CD8-positive, alpha-beta memory T cell (primary cell): ENCODE data around the gene MAML2. TPM values are rescaled to one million over a fixed set of nuclear protein-coding genes. Genes with fewer than 3 reads are reported as not detected.

ENCODE experiments used
- CTCF ChIA-PET: fragments of 350-600 bp; sonication (Branson Sonifier 250); formaldehyde crosslinking; loops from one replicate; lab custom pipeline; 2021; ENCODE audit warnings: antibody characterized with exemption; lab: Charles Lee
- POLR2A ChIA-PET: fragments of 350-600 bp; sonication (Branson Sonifier 250); formaldehyde crosslinking; loops from one replicate; lab custom pipeline; 2021; ENCODE audit warnings: antibody characterized with exemption; lab: Charles Lee
- DNase-seq, 5 donors: peaks; one replicate each; pipeline versions ENCODE4 v3.0.0 to v3.0.0-alpha.2; 2020 to 2022; ENCODE audit warnings: mixed read lengths in 1 of 5
- H3K27ac ChIP-seq: one replicate; pipeline ENCODE4 v1.7.0; 2013; ENCODE audit warnings: low read depth, mild to moderate bottlenecking, low read length, moderate library complexity
- H3K27me3 ChIP-seq: 2 replicates; pipeline ENCODE4 v1.7.0; 2013; ENCODE audit warnings: low read length, mild to moderate bottlenecking; ENCODE audit not compliant: insufficient read depth, poor library complexity, severe bottlenecking
- H3K36me3 ChIP-seq: 2 replicates; pipeline ENCODE4 v1.7.0; 2013; ENCODE audit warnings: mild to moderate bottlenecking, low read length, moderate library complexity; ENCODE audit not compliant: insufficient read depth
- H3K4me1 ChIP-seq: 2 replicates; pipeline ENCODE4 v1.7.0; 2013; ENCODE audit warnings: mild to moderate bottlenecking, low read length, moderate library complexity; ENCODE audit not compliant: insufficient read depth
- H3K4me3 ChIP-seq: 2 replicates; pipeline ENCODE4 v1.7.0; 2013; ENCODE audit warnings: mild to moderate bottlenecking, low read length
- H3K9me3 ChIP-seq: 2 replicates; pipeline ENCODE4 v1.7.0; 2013; ENCODE audit warnings: mild to moderate bottlenecking, low read length
- H3K27ac Mint-ChIP-seq, 8 donors: one replicate each; pipeline ENCODE4 v1.8.0; 2020 to 2021; ENCODE audit warnings: mixed read lengths in 8 of 8, mild to moderate bottlenecking in 6 of 8, inconsistent platforms in 3 of 8, moderate library complexity in 3 of 8
- H3K27me3 Mint-ChIP-seq, 2 donors: one replicate each; pipeline ENCODE4 v1.8.0; 2020 to 2021; ENCODE audit warnings: mixed read lengths in 2 of 2, mild to moderate bottlenecking in 1 of 2, moderate library complexity in 1 of 2
- H3K36me3 Mint-ChIP-seq, 3 donors: one replicate each; pipeline ENCODE4 v1.8.0; 2020 to 2021; ENCODE audit warnings: mixed read lengths in 3 of 3, inconsistent platforms in 1 of 3, mild to moderate bottlenecking in 1 of 3
- H3K4me1 Mint-ChIP-seq, 3 donors: one replicate each; pipeline ENCODE4 v1.8.0; 2020 to 2021; ENCODE audit warnings: mixed read lengths in 3 of 3, inconsistent platforms in 1 of 3, mild to moderate bottlenecking in 1 of 3
- H3K4me3 Mint-ChIP-seq, 7 donors: one replicate each; pipeline ENCODE4 v1.8.0; 2020 to 2021; ENCODE audit warnings: mixed read lengths in 7 of 7, mild to moderate bottlenecking in 6 of 7, moderate library complexity in 4 of 7, inconsistent platforms in 2 of 7
- H3K9me3 Mint-ChIP-seq, 5 donors: one replicate each; pipeline ENCODE4 v1.8.0; 2020 to 2022; ENCODE audit warnings: mixed read lengths in 5 of 5, mild to moderate bottlenecking in 3 of 5, moderate library complexity in 2 of 5, inconsistent platforms in 1 of 5
- polyA plus RNA-seq: library from polyadenylated mRNA; unstranded; fragments of 300-500 nt; fragmentation: Illumina TruSeq; gene quantifications from one replicate; pipeline ENCODE4 v1.2.3, GENCODE V29; 2021
- total RNA-seq, 2 experiments: library from RNA; stranded (reverse); gene quantifications; one replicate each; pipeline ENCODE4 v1.2.3, GENCODE V29; 2021

MAML2 gene
- total and polyA plus RNA-seq, 3 experiments from 2014 or later, result 11.1 to 15.9 (median 15.6) TPM

DNA sequence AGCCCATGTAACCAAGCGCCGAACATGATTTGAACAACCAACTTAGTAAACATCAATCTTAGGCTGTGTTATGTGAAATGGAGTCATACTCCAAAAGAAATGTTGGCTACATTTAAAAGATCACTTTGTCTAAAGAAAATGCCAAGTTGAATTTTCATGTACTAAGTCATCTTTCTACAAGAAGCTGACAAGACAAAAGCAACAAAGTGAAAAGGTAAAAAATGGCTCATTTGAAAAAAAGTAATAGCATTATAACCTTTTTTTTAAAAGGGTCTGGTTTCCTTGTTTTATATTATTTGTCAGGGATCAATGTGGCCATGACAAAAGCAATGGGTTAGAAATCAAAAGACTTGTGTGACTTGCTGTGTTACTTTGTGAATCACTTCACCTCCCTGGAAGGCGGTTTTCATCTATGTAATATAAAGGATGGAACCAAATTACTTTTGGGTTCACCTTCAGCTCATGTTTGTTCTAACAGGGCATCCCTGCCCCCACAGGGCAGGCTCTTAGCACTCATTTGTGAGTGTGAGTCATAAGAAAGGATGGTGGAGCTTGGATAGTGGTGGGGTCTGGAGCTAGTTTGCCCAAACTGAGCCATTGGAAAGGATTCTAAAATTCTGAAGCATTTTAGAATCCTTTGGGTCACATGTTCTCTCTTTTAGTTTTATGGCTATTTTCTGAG lies 287.1 kb downstream of the MAML2 start:
- ChIA-PET POLR2A (interaction anchor here (0.5 to 1.9 kb wide), 3 partner anchors 225 to 287 kb away, joined by 3 to 10 read pairs (median 6); partner anchors contain the start of gene MAML2), CTCF (interaction anchor here (0.8 to 4.6 kb wide), 21 partner anchors 10 to 370 kb away, joined by 3 to 85 read pairs (median 4); partner anchors contain the start of genes CCDC82, JRKL and MAML2)
- no peak overlapping the region for H3K4me3 ChIP-seq
- Mint-ChIP-seq H3K27ac (peak overlapping the region in 3 of 8 donors; percentile 10 to 19 (median 12)), H3K4me3 (no peak overlapping the region), H3K36me3 (peaks cover 0 to 24% (median 10%) of the 10 kb centered on the region in 3 donors), H3K27me3 (no peaks in the 10 kb centered on the region), H3K4me1 (peaks cover 11 to 37% (median 32%) of the 10 kb centered on the region in 3 donors), H3K9me3 (no peaks in the 10 kb centered on the region)
- no peaks in the 10 kb centered on the region for H3K36me3 ChIP-seq
- no peak overlapping the region for H3K27ac ChIP-seq
- no peaks in the 10 kb centered on the region for H3K9me3 ChIP-seq
- DNase-seq, result no peak
- peaks cover 4% of the 10 kb centered on the region for H3K4me1 ChIP-seq
- H3K27me3 ChIP-seq, result no peaks in the 10 kb centered on the region

DNA sequence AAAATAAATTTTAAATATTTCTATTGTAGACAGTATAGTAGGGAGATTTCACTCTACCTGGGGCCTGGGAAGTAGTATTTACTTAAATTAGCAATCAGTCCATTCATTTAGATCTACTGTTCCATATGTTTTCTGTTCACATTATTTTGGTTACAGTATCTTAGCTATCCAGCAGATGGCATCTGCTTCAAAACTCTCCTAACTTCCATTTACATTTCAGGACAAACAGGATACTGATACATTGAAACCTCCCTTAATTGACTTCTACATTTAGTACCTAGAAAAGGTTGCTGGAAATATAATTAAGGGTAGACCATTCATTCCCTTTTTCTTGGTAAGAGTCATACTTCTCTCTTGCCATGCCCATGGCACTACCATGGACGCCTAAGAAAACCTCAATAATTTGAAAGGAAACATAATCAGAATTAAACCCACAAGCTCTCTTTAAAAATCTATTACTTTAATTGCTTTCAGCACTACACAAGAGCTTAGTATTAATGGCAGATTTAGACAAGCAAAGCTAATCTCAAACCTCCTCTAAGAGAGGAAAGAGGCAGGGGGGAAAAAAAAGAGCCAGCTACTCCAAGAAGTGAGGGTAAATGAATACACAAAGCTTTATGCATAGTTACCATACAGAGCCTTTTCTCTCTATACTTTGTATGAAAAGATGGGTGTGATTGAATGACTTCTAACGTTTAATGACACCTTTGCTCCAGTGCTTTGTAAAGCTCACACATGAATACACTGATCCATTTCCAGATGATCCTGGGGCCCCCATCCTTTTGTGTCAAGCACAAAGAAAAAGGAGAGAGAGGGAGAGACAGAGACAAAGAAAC lies 287.9 kb downstream of the MAML2 start:
- Mint-ChIP-seq H3K4me1 (peaks cover 13 to 43% (median 27%) of the 10 kb centered on the region in 3 donors), H3K36me3 (peaks cover 0 to 18% (median 3%) of the 10 kb centered on the region in 3 donors), H3K4me3 (no peak overlapping the region), H3K9me3 (no peaks in the 10 kb centered on the region), H3K27me3 (no peaks in the 10 kb centered on the region), H3K27ac (peak overlapping the region in 3 of 8 donors; percentile 4 to 12 (median 10))
- ChIA-PET POLR2A (interaction anchor here (1.9 kb wide), 1 partner anchor 288 kb away, joined by 10 read pairs; the partner anchor contains the start of gene MAML2), CTCF (interaction anchor here (0.7 to 4.6 kb wide), 22 partner anchors 11 to 371 kb away, joined by 3 to 85 read pairs (median 4); partner anchors contain the start of genes CCDC82, JRKL and MAML2)
- no peak overlapping the region for H3K4me3 ChIP-seq
- H3K4me1 ChIP-seq, result peaks cover 4% of the 10 kb centered on the region
- no peaks in the 10 kb centered on the region for H3K27me3 ChIP-seq
- H3K27ac ChIP-seq, result no peak overlapping the region
- peak in 2 of 5 donors; percentile 15 to 18 for DNase-seq
- no peaks in the 10 kb centered on the region for H3K9me3 ChIP-seq
- no peaks in the 10 kb centered on the region for H3K36me3 ChIP-seq

GRCh38 chr11:96052921-96053651 lies 289.9 kb downstream of the MAML2 start:
- no peak overlapping the region for H3K4me3 ChIP-seq
- no peak overlapping the region for H3K4me3 Mint-ChIP-seq
- H3K27me3 ChIP-seq, result no peaks in the 10 kb centered on the region
- H3K9me3 ChIP-seq, result no peaks in the 10 kb centered on the region
- H3K27ac ChIP-seq, result no peak overlapping the region
- DNase-seq, result no peak
- H3K4me1 ChIP-seq, result peaks cover 4% of the 10 kb centered on the region
- POLR2A ChIA-PET, result interaction anchor here (0.7 kb wide), 1 partner anchor 205 kb away, joined by 7 read pairs; no protein-coding TSS in a partner anchor
- no peaks in the 10 kb centered on the region for H3K27me3 Mint-ChIP-seq
- CTCF ChIA-PET, result interaction anchor here (1.0 to 4.6 kb wide), 4 partner anchors 23 to 290 kb away, joined by 3 to 85 read pairs (median 6); partner anchors contain the start of gene MAML2
- no peaks in the 10 kb centered on the region for H3K9me3 Mint-ChIP-seq
- peaks cover 0 to 14% (median 3%) of the 10 kb centered on the region in 3 donors for H3K36me3 Mint-ChIP-seq
- H3K36me3 ChIP-seq, result no peaks in the 10 kb centered on the region
- H3K27ac Mint-ChIP-seq, result peak overlapping the region in 2 of 8 donors; percentile 14 to 66
- peaks cover 13 to 40% (median 22%) of the 10 kb centered on the region in 3 donors for H3K4me1 Mint-ChIP-seq

- CTCF ChIA-PET, result interaction anchor here (1.1 to 1.9 kb wide), 2 partner anchors 290 to 291 kb away, joined by 3 to 9 read pairs; partner anchors contain the start of gene MAML2
- Histone ChIP-seq H3K4me1 (peaks cover 4% of the 10 kb centered on the region), H3K4me3 (no peak overlapping the region), H3K27ac (no peak overlapping the region), H3K9me3 (no peaks in the 10 kb centered on the region), H3K36me3 (no peaks in the 10 kb centered on the region), H3K27me3 (no peaks in the 10 kb centered on the region)
- Mint-ChIP-seq H3K4me1 (peaks cover 13 to 41% (median 23%) of the 10 kb centered on the region in 3 donors), H3K27me3 (no peaks in the 10 kb centered on the region), H3K36me3 (peaks cover 0 to 16% (median 3%) of the 10 kb centered on the region in 3 donors), H3K27ac (no peak overlapping the region), H3K9me3 (no peaks in the 10 kb centered on the region), H3K4me3 (no peak overlapping the region)
- POLR2A ChIA-PET, result no interaction called here
- no peak for DNase-seq
Observed at GRCh38 chr11:96051820-96052219, 291.2 kb downstream of the MAML2 start.

GRCh38 chr11:96050435-96051182 lies 292.4 kb downstream of the MAML2 start:
- no peak overlapping the region for H3K4me3 Mint-ChIP-seq
- Histone ChIP-seq H3K27ac (no peak overlapping the region), H3K9me3 (no peaks in the 10 kb centered on the region), H3K4me1 (peaks cover 4% of the 10 kb centered on the region), H3K4me3 (no peak overlapping the region), H3K27me3 (no peaks in the 10 kb centered on the region), H3K36me3 (peaks cover 2% of the 10 kb centered on the region)
- POLR2A ChIA-PET, result no interaction called here
- H3K27ac Mint-ChIP-seq, result no peak overlapping the region
- H3K27me3 Mint-ChIP-seq, result no peaks in the 10 kb centered on the region
- DNase-seq, result no peak
- H3K9me3 Mint-ChIP-seq, result no peaks in the 10 kb centered on the region
- H3K4me1 Mint-ChIP-seq, result peaks cover 16 to 38% (median 23%) of the 10 kb centered on the region in 3 donors
- H3K36me3 Mint-ChIP-seq, result peaks cover 0 to 16% (median 3%) of the 10 kb centered on the region in 3 donors
- CTCF ChIA-PET, result interaction anchor here (1.1 to 1.9 kb wide), 3 partner anchors 12 to 292 kb away, joined by 3 to 7 read pairs (median 3); partner anchors contain the start of gene MAML2

DNA sequence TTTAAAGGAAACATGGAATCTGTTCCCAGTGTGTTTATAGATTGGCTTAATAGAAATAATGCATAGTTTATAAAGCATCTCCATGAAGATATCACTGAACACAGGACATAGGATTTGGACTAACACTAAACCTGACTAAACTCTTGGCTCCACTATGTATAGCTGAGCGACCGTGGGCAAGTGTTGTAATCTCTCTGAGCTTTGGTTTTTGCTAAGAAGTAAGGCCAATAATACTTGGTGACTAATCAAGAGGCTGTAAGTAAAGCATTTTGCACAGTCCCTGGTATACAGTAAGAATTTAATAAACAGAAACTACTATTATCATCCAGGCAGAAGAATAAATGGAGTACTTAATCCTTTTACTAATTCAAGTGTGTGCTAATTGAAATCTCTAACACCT lies 293.6 kb downstream of the MAML2 start:
- DNase-seq, result no peak
- Mint-ChIP-seq H3K27me3 (no peaks in the 10 kb centered on the region), H3K27ac (no peak overlapping the region), H3K4me3 (no peak overlapping the region), H3K9me3 (no peaks in the 10 kb centered on the region), H3K36me3 (peaks cover 0 to 23% (median 4%) of the 10 kb centered on the region in 3 donors), H3K4me1 (peaks cover 10 to 29% (median 22%) of the 10 kb centered on the region in 3 donors)
- Histone ChIP-seq H3K27ac (no peak overlapping the region), H3K27me3 (no peaks in the 10 kb centered on the region), H3K4me3 (no peak overlapping the region), H3K9me3 (no peaks in the 10 kb centered on the region), H3K36me3 (peaks cover 2% of the 10 kb centered on the region), H3K4me1 (no peaks in the 10 kb centered on the region)
- CTCF ChIA-PET, result interaction anchor here (1.1 to 1.9 kb wide), 2 partner anchors 14 to 294 kb away, joined by 3 to 7 read pairs; partner anchors contain the start of gene MAML2
- POLR2A ChIA-PET, result interaction anchor here (0.5 kb wide), 1 partner anchor 496 kb away, joined by 6 read pairs; no protein-coding TSS in a partner anchor
